Parathyroid adenoma (tissue), 2 donors: ENCODE results near the gene TTLL7.

Experiments used
- H2AFZ ChIP-seq: fragments of 300-600 bp; sonication (generic); one replicate; pipeline ENCODE4 v1.7.0; 2017; ENCODE audit warnings: antibody characterized with exemption, mild to moderate bottlenecking
- H3K27ac ChIP-seq: fragments of 300-600 bp; sonication (generic); one replicate; pipeline ENCODE4 v1.7.0; 2017
- H3K27me3 ChIP-seq: fragments of 300-600 bp; sonication (generic); one replicate; pipeline ENCODE4 v1.7.0; 2017; ENCODE audit warnings: low read length; ENCODE audit not compliant: control insufficient read depth, insufficient read depth
- H3K36me3 ChIP-seq: fragments of 300-600 bp; sonication (generic); one replicate; pipeline ENCODE4 v1.7.0; 2017; ENCODE audit warnings: low read length; ENCODE audit not compliant: control insufficient read depth, insufficient read depth
- H3K4me1 ChIP-seq: fragments of 300-600 bp; sonication (generic); one replicate; pipeline ENCODE4 v1.7.0; 2017; ENCODE audit warnings: control low read depth
- H3K4me2 ChIP-seq: fragments of 300-600 bp; sonication (generic); one replicate; pipeline ENCODE4 v1.7.0; 2017; ENCODE audit warnings: low read length
- H3K4me3 ChIP-seq: fragments of 300-600 bp; sonication (generic); one replicate; pipeline ENCODE4 v1.7.0; 2017; ENCODE audit warnings: low read depth, low read length
- H3K79me2 ChIP-seq: fragments of 300-600 bp; sonication (generic); one replicate; pipeline ENCODE4 v1.7.0; 2017; ENCODE audit warnings: control low read depth
- H3K9ac ChIP-seq: fragments of 300-600 bp; sonication (generic); one replicate; pipeline ENCODE4 v1.7.0; 2017; ENCODE audit warnings: mild to moderate bottlenecking
- H3K9me3 ChIP-seq: fragments of 300-600 bp; sonication (generic); one replicate; pipeline ENCODE4 v1.7.0; 2017; ENCODE audit warnings: low read length; ENCODE audit not compliant: control insufficient read depth
- CTCF ChIP-seq: fragments of 300-600 bp; sonication (generic); IDR thresholded peaks from one replicate; pipeline ENCODE4 v1.7.0; 2017; ENCODE audit warnings: antibody characterized with exemption, mild to moderate bottlenecking
- donor health status: primary hyperparathyroidism.

The TTLL7 gene

GRCh38 chr1:83834621-83835264, 164.2 kb downstream of the TTLL7 start:
- Histone ChIP-seq H3K9me3 (no peaks in the 10 kb centered on the region), H3K79me2 (no peaks in the 10 kb centered on the region), H3K4me2 (no peak overlapping the region), H3K4me1 (no peaks in the 10 kb centered on the region), H3K36me3 (no peaks in the 10 kb centered on the region), H2AFZ (no peak overlapping the region), H3K4me3 (no peak overlapping the region), H3K27me3 (no peaks in the 10 kb centered on the region), H3K9ac (no peak overlapping the region), H3K27ac (no peak overlapping the region)
- no peak for TF ChIP-seq CTCF

GRCh38 chr1:83832194-83832593, 166.7 kb downstream of the TTLL7 start:
- H3K9me3 ChIP-seq: no peaks in the 10 kb centered on the region
- H3K27me3 ChIP-seq: no peaks in the 10 kb centered on the region
- no peak overlapping the region for H2AFZ ChIP-seq
- H3K27ac ChIP-seq: no peak overlapping the region
- TF ChIP-seq CTCF: no peak
- H3K4me3 ChIP-seq: no peak overlapping the region
- no peak overlapping the region for H3K9ac ChIP-seq
- H3K79me2 ChIP-seq: no peaks in the 10 kb centered on the region
- H3K4me1 ChIP-seq: peaks cover 6% of the 10 kb centered on the region
- H3K4me2 ChIP-seq: no peak overlapping the region
- no peaks in the 10 kb centered on the region for H3K36me3 ChIP-seq

GRCh38 chr1:83829106-83829505, 169.8 kb downstream of the TTLL7 start:
- no peak overlapping the region for H3K4me2 ChIP-seq
- H3K9me3 ChIP-seq: no peaks in the 10 kb centered on the region
- H3K79me2 ChIP-seq: no peaks in the 10 kb centered on the region
- H2AFZ ChIP-seq: no peak overlapping the region
- no peak overlapping the region for H3K4me3 ChIP-seq
- no peak overlapping the region for H3K27ac ChIP-seq
- TF ChIP-seq CTCF: no peak
- no peaks in the 10 kb centered on the region for H3K27me3 ChIP-seq
- H3K4me1 ChIP-seq: peaks cover 6% of the 10 kb centered on the region
- H3K9ac ChIP-seq: no peak overlapping the region
- H3K36me3 ChIP-seq: no peaks in the 10 kb centered on the region

GRCh38 chr1:83828456-83828855, 170.5 kb downstream of the TTLL7 start:
- H3K27ac ChIP-seq: no peak overlapping the region
- H3K4me1 ChIP-seq: peaks cover 6% of the 10 kb centered on the region
- no peak overlapping the region for H3K4me2 ChIP-seq
- no peaks in the 10 kb centered on the region for H3K79me2 ChIP-seq
- H3K9ac ChIP-seq: no peak overlapping the region
- H2AFZ ChIP-seq: no peak overlapping the region
- H3K4me3 ChIP-seq: no peak overlapping the region
- H3K27me3 ChIP-seq: no peaks in the 10 kb centered on the region
- no peaks in the 10 kb centered on the region for H3K36me3 ChIP-seq
- no peaks in the 10 kb centered on the region for H3K9me3 ChIP-seq
- no peak for TF ChIP-seq CTCF

- Histone ChIP-seq H3K27ac (no peak overlapping the region), H3K36me3 (no peaks in the 10 kb centered on the region)
- TF ChIP-seq CTCF: no peak
These were observed 171.2 kb downstream of the TTLL7 start for GRCh38 chr1:83827741-83828140.

More at GRCh38 chr1:83827741-83828140, 171.2 kb downstream of the TTLL7 start:
- H3K4me1 ChIP-seq: peaks cover 6% of the 10 kb centered on the region
- no peak overlapping the region for H3K9ac ChIP-seq
- no peak overlapping the region for H3K4me3 ChIP-seq
- no peaks in the 10 kb centered on the region for H3K79me2 ChIP-seq
- no peak overlapping the region for H2AFZ ChIP-seq
- H3K4me2 ChIP-seq: no peak overlapping the region
- H3K9me3 ChIP-seq: no peaks in the 10 kb centered on the region
- no peaks in the 10 kb centered on the region for H3K27me3 ChIP-seq
